Transverse colon (tissue), 4 donors: Measurements from ENCODE around the gene PACS2. TPM values are rescaled to one million over a fixed set of nuclear protein-coding genes. Genes with fewer than 3 reads are reported as not detected.

Experiments used
- DNase-seq: peaks from one replicate; pipeline ENCODE4 v3.0.0-alpha.2; 2019
- H3K27ac ChIP-seq, 4 donors: fragments of 200-600 bp; sonication (generic); 2 replicates each; pipeline ENCODE4 v1.5.1; 2016 to 2018; ENCODE audit warnings: inconsistent platforms in 4 of 4
- H3K27me3 ChIP-seq: fragments of 200-600 bp; sonication (generic); 2 replicates; pipeline ENCODE4 v1.5.1; 2017; ENCODE audit warnings: inconsistent platforms
- H3K36me3 ChIP-seq, 4 donors: fragments of 200-600 bp; sonication (generic); 2 replicates each; pipeline ENCODE4 v1.5.1; 2017 to 2019; ENCODE audit warnings: inconsistent platforms in 4 of 4
- H3K4me1 ChIP-seq, 4 donors: fragments of 200-600 bp; sonication (generic); 2 replicates each; pipeline ENCODE4 v1.5.1; 2017 to 2020; ENCODE audit warnings: inconsistent platforms in 4 of 4
- H3K4me3 ChIP-seq, 4 donors: fragments of 200-600 bp; sonication (generic); 1 replicate in 1 of 4; 2 replicates in 3 of 4; pipeline versions ENCODE4 v1.5.1 to v1.6.1; 2017 to 2019; ENCODE audit warnings: inconsistent platforms in 4 of 4
- H3K9me3 ChIP-seq, 2 donors: fragments of 200-600 bp; sonication (generic); 2 replicates each; pipeline ENCODE4 v1.5.1; 2017 to 2019; ENCODE audit warnings: inconsistent platforms in 2 of 2
- CTCF ChIP-seq, 5 experiments: fragments of 200-600 bp in 3 of 5; fragments of 450-650 bp in 2 of 5; sonication (generic) in 3 of 5; IDR thresholded peaks; 1 replicate in 2 of 5; 2 replicates in 3 of 5; pipeline ENCODE4 v1.5.1; 2016 to 2017; ENCODE audit warnings: antibody characterized with exemption in 5 of 5, inconsistent platforms in 3 of 5, mild to moderate bottlenecking in 2 of 5, moderate library complexity in 1 of 5
- EP300 ChIP-seq: sonication (generic); formaldehyde crosslinking; IDR thresholded peaks from one replicate; pipeline ENCODE4 v1.6.1; 2017; ENCODE audit warnings: antibody characterized with exemption, low read depth
- POLR2A ChIP-seq: fragments of 450-650 bp; IDR thresholded peaks from one replicate; pipeline ENCODE4 v1.6.1; 2016; ENCODE audit warnings: antibody characterized with exemption, mild to moderate bottlenecking, moderate library complexity
- POLR2AphosphoS5 ChIP-seq, 3 donors: sonication (generic); formaldehyde crosslinking; IDR thresholded peaks; one replicate each; pipeline ENCODE4 v1.6.1; 2016; ENCODE audit warnings: antibody characterized with exemption in 3 of 3
- WGBS, 2 donors: methylation state at CpG; one replicate each; pipeline ENCODE4 v1.1.5; 2018; ENCODE audit warnings: low coverage in 1 of 2; 5-methylcytosine and 5-hydroxymethylcytosine counted together
- in situ Hi-C, 4 donors: fragments of 200-750 bp; cut with MboI; loops; one replicate each; pipeline versions ENCODE4 v1.15.0 to v1.15.1; 2017; ENCODE audit warnings: low sequenced_read_pairs in 3 of 4, low pct_ligation_motif_present in 1 of 4, low pct_unique_long_range_greater_than_20kb in 1 of 4
- intact Hi-C: fragments of 100-400 bp; cut with DNase I; formaldehyde crosslinking; loops from one replicate; pipeline ENCODE4 v1.15.1; 2023; ENCODE audit warnings: low total_unique reads
- total RNA-seq, 4 donors: library from RNA; depleted of rRNA; stranded (reverse); fragments of >200 nt; gene quantifications; one replicate each; pipeline ENCODE4 v1.1.0, GENCODE V29; 2016

The PACS2 gene
- total RNA-seq, 4 donors from 2014 or later = 63.0 to 249 (median 135) TPM

GRCh38 chr14:105440992-105441391, 126.4 kb downstream of the PACS2 start:
- intact Hi-C loops = loop anchor here (10.0 kb wide), 1 partner anchor 66 kb away; no protein-coding TSS in a partner anchor
- TF ChIP-seq POLR2A = no peak
- no peak for TF ChIP-seq POLR2AphosphoS5 (IDR thresholded peaks at IDR 0.05)
- no peak for TF ChIP-seq EP300
- no peak for TF ChIP-seq CTCF (IDR thresholded peaks at IDR 0.05)
- no peaks in the 10 kb centered on the region for H3K36me3 ChIP-seq
- no peaks in the 10 kb centered on the region for H3K9me3 ChIP-seq
- no peak for DNase-seq
- no peak overlapping the region for H3K27ac ChIP-seq
- WGBS, 2 donors = 94% methylated on average over 5 of the region's 9 CpGs; no CpG with 5 or more reads in 1 of the 2 donors
- no peaks in the 10 kb centered on the region for H3K27me3 ChIP-seq
- in situ Hi-C loops = no loop called here
- no peaks in the 10 kb centered on the region for H3K4me1 ChIP-seq
- H3K4me3 ChIP-seq = no peak overlapping the region

- no peaks in the 10 kb centered on the region for H3K4me1 ChIP-seq
- in situ Hi-C loops = no loop called here
- no peaks in the 10 kb centered on the region for H3K36me3 ChIP-seq
- no peaks in the 10 kb centered on the region for H3K9me3 ChIP-seq
- no peak overlapping the region for H3K4me3 ChIP-seq
- TF ChIP-seq CTCF (IDR thresholded peaks at IDR 0.05) (no peak), POLR2AphosphoS5 (IDR thresholded peaks at IDR 0.05) (no peak), EP300 (no peak), POLR2A (no peak)
- no peak overlapping the region for H3K27ac ChIP-seq
- no peaks in the 10 kb centered on the region for H3K27me3 ChIP-seq
- no peak for DNase-seq
- WGBS, 2 donors = 62 to 79% methylated on average over 2 to 17 of the region's 17 CpGs
- intact Hi-C loops = loop anchor here (10.0 kb wide), 1 partner anchor 67 kb away; no protein-coding TSS in a partner anchor
Observed at GRCh38 chr14:105442125-105442524, 127.6 kb downstream of the PACS2 start.

GRCh38 chr14:105442834-105443233, 128.3 kb downstream of the PACS2 start:
- TF ChIP-seq EP300 (no peak), POLR2A (no peak), POLR2AphosphoS5 (IDR thresholded peaks at IDR 0.05) (no peak), CTCF (IDR thresholded peaks at IDR 0.05) (no peak)
- intact Hi-C loops = loop anchor here (10.0 kb wide), 1 partner anchor 68 kb away; no protein-coding TSS in a partner anchor
- Histone ChIP-seq H3K36me3 (no peaks in the 10 kb centered on the region), H3K4me1 (no peaks in the 10 kb centered on the region), H3K9me3 (no peaks in the 10 kb centered on the region), H3K27me3 (no peaks in the 10 kb centered on the region), H3K4me3 (no peak overlapping the region), H3K27ac (no peak overlapping the region)
- WGBS, 2 donors = 87 to 100% methylated on average over 1 to 12 of the region's 12 CpGs
- in situ Hi-C loops = no loop called here
- DNase-seq = no peak

- Histone ChIP-seq H3K4me3 (no peak overlapping the region), H3K27me3 (no peaks in the 10 kb centered on the region), H3K4me1 (peaks cover 0 to 4% (median 3%) of the 10 kb centered on the region in 4 donors), H3K27ac (no peak overlapping the region), H3K36me3 (no peaks in the 10 kb centered on the region), H3K9me3 (no peaks in the 10 kb centered on the region)
- TF ChIP-seq POLR2A = no peak
- no peak for TF ChIP-seq POLR2AphosphoS5 (IDR thresholded peaks at IDR 0.05)
- no peak for TF ChIP-seq CTCF (IDR thresholded peaks at IDR 0.05)
- no peak for TF ChIP-seq EP300
- intact Hi-C loops (loop anchor here (5.0 to 10.0 kb wide), 2 partner anchors 70 to 82 kb away; partner anchors contain the start of gene TMEM121), in situ Hi-C loops (no loop called here)
- 88 to 90% methylated on average over 4 to 17 of the region's 17 CpGs for WGBS, 2 donors
- no peak for DNase-seq
Observed at GRCh38 chr14:105444859-105445258, 130.3 kb downstream of the PACS2 start.
